BE2C (cell line): Measurements from ENCODE around the gene ERMARD.

Experiments used
- DNase-seq: peaks from one replicate; pipeline ENCODE4 v3.0.0-alpha.2; 2020
- H3K27me3 ChIP-seq: fragments of 250-450 bp; sonication (Bioruptor Pico); 2 replicates; pipeline ENCODE4 v1.5.1; 2020; ENCODE audit warnings: mild to moderate bottlenecking
- H3K36me3 ChIP-seq: fragments of 250-450 bp; sonication (Bioruptor Pico); 2 replicates; pipeline ENCODE4 v1.5.1; 2020; ENCODE audit warnings: mild to moderate bottlenecking
- H3K4me1 ChIP-seq: fragments of 250-450 bp; sonication (Bioruptor Pico); 2 replicates; pipeline ENCODE4 v1.5.1; 2020
- H3K4me3 ChIP-seq: 2 replicates; pipeline ENCODE4 v1.5.1; 2011; ENCODE audit warnings: low read depth, low read length
- H3K9me3 ChIP-seq: fragments of 250-450 bp; sonication (Bioruptor Pico); 2 replicates; pipeline ENCODE4 v1.5.1; 2020
- TF ChIP-seq, protein P1 (sequence below): IDR thresholded peaks from 2 replicates; pipeline ENCODE4 v1.5.1; 2012; ENCODE audit warnings: mild to moderate bottlenecking, low read depth, low read length

ERMARD gene

DNA sequence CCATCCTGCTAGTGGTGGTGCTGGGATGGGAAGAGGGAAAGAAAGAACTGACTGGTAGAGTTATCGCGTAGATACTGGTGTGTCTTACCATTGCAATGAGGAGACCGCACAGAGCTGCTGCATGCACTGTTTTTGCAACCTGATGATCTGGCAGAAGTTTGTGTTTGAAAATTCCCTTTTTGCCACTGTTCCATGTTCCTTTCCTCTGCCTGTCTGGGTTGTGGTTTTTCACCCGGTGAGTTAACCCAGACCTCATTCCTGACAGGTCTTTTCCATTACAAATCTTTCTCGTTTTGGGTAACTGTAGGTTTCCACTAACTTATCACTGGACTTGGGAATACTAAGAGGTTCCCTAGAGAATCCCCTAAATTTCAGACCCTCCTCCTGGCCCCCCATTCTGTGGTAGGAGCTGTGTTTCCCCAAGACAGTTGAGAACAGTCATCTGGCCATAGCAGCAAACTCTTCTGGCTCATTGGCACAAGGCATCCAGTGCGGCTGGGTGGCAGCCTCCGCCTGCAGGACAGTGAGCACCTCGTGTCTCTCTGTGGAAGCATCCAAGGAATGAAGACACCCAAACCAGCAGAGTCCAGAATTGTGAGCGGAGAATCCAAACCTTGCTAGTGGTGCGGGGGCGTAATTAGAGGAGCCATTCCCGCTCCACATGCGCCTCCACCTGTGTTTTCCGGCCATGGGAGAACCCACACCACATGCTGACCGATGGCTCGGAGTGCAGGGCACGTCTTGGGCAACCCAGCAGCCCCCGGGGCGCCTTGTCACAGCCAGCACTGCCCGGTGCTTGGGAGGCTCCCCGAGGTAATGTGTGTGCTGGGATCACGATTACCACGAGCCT is 32.8 kb downstream of the ERMARD start:
- Histone ChIP-seq H3K27me3 (no peaks in the 10 kb centered on the region), H3K4me1 (no peaks in the 10 kb centered on the region), H3K9me3 (no peaks in the 10 kb centered on the region), H3K36me3 (no peaks in the 10 kb centered on the region), H3K4me3 (no peak overlapping the region)
- DNase-seq = no peak
- TF ChIP-seq, protein P1, sequence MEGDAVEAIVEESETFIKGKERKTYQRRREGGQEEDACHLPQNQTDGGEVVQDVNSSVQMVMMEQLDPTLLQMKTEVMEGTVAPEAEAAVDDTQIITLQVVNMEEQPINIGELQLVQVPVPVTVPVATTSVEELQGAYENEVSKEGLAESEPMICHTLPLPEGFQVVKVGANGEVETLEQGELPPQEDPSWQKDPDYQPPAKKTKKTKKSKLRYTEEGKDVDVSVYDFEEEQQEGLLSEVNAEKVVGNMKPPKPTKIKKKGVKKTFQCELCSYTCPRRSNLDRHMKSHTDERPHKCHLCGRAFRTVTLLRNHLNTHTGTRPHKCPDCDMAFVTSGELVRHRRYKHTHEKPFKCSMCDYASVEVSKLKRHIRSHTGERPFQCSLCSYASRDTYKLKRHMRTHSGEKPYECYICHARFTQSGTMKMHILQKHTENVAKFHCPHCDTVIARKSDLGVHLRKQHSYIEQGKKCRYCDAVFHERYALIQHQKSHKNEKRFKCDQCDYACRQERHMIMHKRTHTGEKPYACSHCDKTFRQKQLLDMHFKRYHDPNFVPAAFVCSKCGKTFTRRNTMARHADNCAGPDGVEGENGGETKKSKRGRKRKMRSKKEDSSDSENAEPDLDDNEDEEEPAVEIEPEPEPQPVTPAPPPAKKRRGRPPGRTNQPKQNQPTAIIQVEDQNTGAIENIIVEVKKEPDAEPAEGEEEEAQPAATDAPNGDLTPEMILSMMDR = no peak

- Histone ChIP-seq H3K27me3 (no peaks in the 10 kb centered on the region), H3K4me3 (no peak overlapping the region), H3K4me1 (no peaks in the 10 kb centered on the region), H3K36me3 (no peaks in the 10 kb centered on the region), H3K9me3 (no peaks in the 10 kb centered on the region)
- DNase-seq = no peak
- TF ChIP-seq, protein P1 = no peak
These were observed 33.5 kb downstream of the ERMARD start for GRCh38 chr6:169784821-169785340.

DNA sequence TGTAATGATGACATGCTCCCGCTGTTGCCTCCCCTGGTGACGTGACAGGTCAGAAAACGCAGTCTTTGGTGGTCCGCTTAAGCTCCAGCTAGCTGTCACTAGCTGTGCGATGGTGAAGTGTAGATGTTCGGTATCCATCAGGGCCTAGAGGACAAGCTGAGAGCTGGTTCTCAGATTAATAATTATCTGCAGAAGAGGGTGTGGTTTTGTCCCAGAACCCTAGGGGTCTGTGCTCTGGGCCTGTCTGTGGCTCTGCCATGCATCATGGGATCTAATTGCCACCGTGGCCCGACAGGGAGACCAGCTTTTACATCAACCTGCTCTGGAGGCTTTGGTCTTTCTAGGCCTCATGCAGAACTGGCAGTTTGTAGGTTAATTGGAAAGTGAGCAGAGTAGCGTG is 34.1 kb downstream of the ERMARD start:
- Histone ChIP-seq H3K4me3 (no peak overlapping the region), H3K27me3 (no peaks in the 10 kb centered on the region), H3K4me1 (no peaks in the 10 kb centered on the region), H3K36me3 (no peaks in the 10 kb centered on the region), H3K9me3 (no peaks in the 10 kb centered on the region)
- no peak for DNase-seq
- TF ChIP-seq, protein P1 = no peak

- Histone ChIP-seq H3K4me3 (no peak overlapping the region), H3K4me1 (no peaks in the 10 kb centered on the region), H3K9me3 (no peaks in the 10 kb centered on the region), H3K27me3 (no peaks in the 10 kb centered on the region), H3K36me3 (no peaks in the 10 kb centered on the region)
- TF ChIP-seq, protein P1 = no peak
- no peak for DNase-seq
These were observed 34.9 kb downstream of the ERMARD start for GRCh38 chr6:169786349-169786748.

DNA sequence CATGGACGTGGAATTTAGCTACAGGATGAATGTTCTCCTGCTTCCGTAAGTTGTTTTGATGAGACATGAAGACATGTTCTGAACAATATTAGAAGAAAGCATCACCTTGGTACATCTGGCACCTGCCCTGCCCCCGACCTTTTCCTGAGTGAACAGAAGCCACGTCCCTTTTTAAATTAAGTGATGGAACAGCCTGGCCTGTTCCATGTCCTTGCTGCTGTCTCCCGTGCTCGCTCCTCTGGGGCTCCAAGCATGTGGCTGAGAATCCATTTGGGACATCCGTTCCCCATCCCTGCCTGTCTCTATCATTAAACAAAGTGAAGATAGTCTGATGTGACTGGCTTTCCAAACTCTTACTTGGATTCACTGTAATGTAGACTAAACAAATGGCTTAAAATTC is 36.4 kb downstream of the ERMARD start:
- no peaks in the 10 kb centered on the region for H3K36me3 ChIP-seq
- no peaks in the 10 kb centered on the region for H3K27me3 ChIP-seq
- H3K4me3 ChIP-seq = no peak overlapping the region
- no peaks in the 10 kb centered on the region for H3K9me3 ChIP-seq
- H3K4me1 ChIP-seq = no peaks in the 10 kb centered on the region
- no peak for DNase-seq
- TF ChIP-seq, protein P1 = no peak

DNA sequence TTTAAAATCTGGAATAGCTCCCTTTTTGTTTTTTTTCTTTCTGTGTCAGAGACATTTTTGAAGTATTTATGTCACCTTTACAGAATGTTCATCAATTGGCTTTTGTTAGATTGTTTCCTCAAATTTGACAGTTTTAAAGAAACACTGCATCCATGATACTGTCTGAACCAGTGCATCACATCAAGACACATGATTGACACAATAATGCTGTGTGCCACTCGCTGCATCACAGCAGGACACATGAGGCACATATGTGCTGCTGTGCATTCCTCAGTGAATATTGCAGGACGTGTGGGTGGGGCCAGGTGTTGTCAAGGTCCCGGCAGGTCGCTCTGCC is 37.4 kb downstream of the ERMARD start:
- no peaks in the 10 kb centered on the region for H3K27me3 ChIP-seq

More for the DNA sequence above, 37.4 kb downstream of the ERMARD start:
- Histone ChIP-seq H3K9me3 (no peaks in the 10 kb centered on the region), H3K4me3 (no peak overlapping the region), H3K4me1 (no peaks in the 10 kb centered on the region), H3K36me3 (no peaks in the 10 kb centered on the region)
- DNase-seq = no peak
- TF ChIP-seq, protein P1 = no peak
